ENCODE measurements around the gene MANF. TPM values are rescaled to one million over a fixed set of nuclear protein-coding genes. Genes with fewer than 3 reads are reported as not detected.

Gene MANF
- total RNA-seq, 4 donors from 2014 or later, result 9.8 to 28.4 (median 23.0) TPM

GRCh38 chr3:51373658-51374421, 11.3 kb upstream of the MANF start:
- TF ChIP-seq, protein P1, sequence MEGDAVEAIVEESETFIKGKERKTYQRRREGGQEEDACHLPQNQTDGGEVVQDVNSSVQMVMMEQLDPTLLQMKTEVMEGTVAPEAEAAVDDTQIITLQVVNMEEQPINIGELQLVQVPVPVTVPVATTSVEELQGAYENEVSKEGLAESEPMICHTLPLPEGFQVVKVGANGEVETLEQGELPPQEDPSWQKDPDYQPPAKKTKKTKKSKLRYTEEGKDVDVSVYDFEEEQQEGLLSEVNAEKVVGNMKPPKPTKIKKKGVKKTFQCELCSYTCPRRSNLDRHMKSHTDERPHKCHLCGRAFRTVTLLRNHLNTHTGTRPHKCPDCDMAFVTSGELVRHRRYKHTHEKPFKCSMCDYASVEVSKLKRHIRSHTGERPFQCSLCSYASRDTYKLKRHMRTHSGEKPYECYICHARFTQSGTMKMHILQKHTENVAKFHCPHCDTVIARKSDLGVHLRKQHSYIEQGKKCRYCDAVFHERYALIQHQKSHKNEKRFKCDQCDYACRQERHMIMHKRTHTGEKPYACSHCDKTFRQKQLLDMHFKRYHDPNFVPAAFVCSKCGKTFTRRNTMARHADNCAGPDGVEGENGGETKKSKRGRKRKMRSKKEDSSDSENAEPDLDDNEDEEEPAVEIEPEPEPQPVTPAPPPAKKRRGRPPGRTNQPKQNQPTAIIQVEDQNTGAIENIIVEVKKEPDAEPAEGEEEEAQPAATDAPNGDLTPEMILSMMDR (IDR thresholded peaks at IDR 0.05), result no peak
- Histone ChIP-seq H3K27me3 (no peaks in the 10 kb centered on the region), H3K36me3 (no peaks in the 10 kb centered on the region), H3K27ac (no peak overlapping the region), H3K4me3 (no peak overlapping the region), H3K4me1 (no peaks in the 10 kb centered on the region), H3K9me3 (no peaks in the 10 kb centered on the region)
- no peak for DNase-seq (ENCODE audit: low spot score in 2 of 2)
- 75 to 84% methylated on average over 5 of the region's 5 CpGs for WGBS, 2 donors

DNA sequence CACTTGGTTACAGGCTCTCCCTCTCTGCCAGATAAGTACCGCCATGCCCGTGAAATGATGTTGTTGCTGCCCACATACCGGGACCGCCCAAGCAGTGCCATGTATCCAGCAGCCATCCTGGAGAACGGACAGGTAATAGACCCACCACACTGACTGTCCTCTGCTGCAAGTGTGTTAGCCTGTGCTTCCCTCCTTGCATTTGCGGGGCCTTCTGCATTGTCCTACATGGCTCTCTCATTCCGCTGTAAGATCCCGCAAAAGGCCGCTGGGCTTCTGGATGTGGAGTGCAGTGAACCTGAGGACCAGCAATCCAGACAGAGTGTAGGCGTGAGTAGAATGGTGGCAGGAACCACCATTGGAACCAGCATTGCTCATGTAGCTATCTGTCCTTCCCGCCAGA, 10.6 kb upstream of the MANF start:
- no peaks in the 10 kb centered on the region for H3K36me3 ChIP-seq
- TF ChIP-seq, protein P1 (IDR thresholded peaks at IDR 0.05), result no peak
- TF ChIP-seq POLR2A (IDR thresholded peaks at IDR 0.05), result no peak
- no peak for TF ChIP-seq EP300 (IDR thresholded peaks at IDR 0.05)
- DNase-seq (ENCODE audit: low spot score in 2 of 2), result no peak
- no peaks in the 10 kb centered on the region for H3K27me3 ChIP-seq
- no peaks in the 10 kb centered on the region for H3K4me1 ChIP-seq
- WGBS, 2 donors, result 91 to 97% methylated on average over 11 of the region's 11 CpGs
- H3K4me3 ChIP-seq, result no peak overlapping the region
- H3K9me3 ChIP-seq, result no peaks in the 10 kb centered on the region
- no peak overlapping the region for H3K27ac ChIP-seq

DNA sequence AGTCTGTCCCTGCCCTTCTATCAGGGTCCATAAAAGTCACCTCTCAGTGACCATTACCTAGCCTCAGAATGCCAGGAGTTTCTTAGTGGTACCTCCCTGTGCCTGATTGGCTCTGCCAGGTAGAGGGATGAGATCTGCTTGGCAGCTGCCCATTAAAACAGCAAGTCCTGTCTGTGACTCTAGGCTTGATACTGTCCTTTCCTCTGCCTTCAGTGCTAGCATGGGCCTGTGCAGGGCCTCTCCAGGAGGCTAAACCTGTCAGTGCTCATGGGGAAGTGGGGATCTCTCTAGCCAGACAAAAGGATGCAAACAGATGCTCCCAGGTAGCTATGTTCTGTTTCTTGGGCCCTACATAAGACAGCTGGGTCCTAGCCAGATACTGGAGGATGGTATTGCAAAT, 10.0 kb upstream of the MANF start:
- no peak overlapping the region for H3K27ac ChIP-seq
- H3K4me3 ChIP-seq, result no peak overlapping the region
- no peak for DNase-seq (ENCODE audit: low spot score in 2 of 2)
- H3K36me3 ChIP-seq, result no peaks in the 10 kb centered on the region
- H3K9me3 ChIP-seq, result no peaks in the 10 kb centered on the region
- H3K4me1 ChIP-seq, result no peaks in the 10 kb centered on the region
- no peak for TF ChIP-seq EP300 (IDR thresholded peaks at IDR 0.05)
- H3K27me3 ChIP-seq, result no peaks in the 10 kb centered on the region

- Histone ChIP-seq H3K4me1 (no peaks in the 10 kb centered on the region), H3K27ac (no peak overlapping the region), H3K27me3 (no peaks in the 10 kb centered on the region), H3K4me3 (no peak overlapping the region), H3K36me3 (no peaks in the 10 kb centered on the region), H3K9me3 (no peaks in the 10 kb centered on the region)
- WGBS, 2 donors, result 76 to 83% methylated on average over 8 of the region's 8 CpGs
- no peak for DNase-seq (ENCODE audit: low spot score in 2 of 2)
- TF ChIP-seq, protein P1 (IDR thresholded peaks at IDR 0.05), result no peak
- no peak for TF ChIP-seq EP300 (IDR thresholded peaks at IDR 0.05)
- TF ChIP-seq POLR2A (IDR thresholded peaks at IDR 0.05), result no peak
Observed at GRCh38 chr3:51375571-51375970, 9.5 kb upstream of the MANF start.

- DNase-seq (ENCODE audit: low spot score in 2 of 2), result no peak
- TF ChIP-seq EP300 (IDR thresholded peaks at IDR 0.05) (no peak), POLR2A (IDR thresholded peaks at IDR 0.05) (no peak)
- TF ChIP-seq, protein P1 (IDR thresholded peaks at IDR 0.05), result no peak
- H3K36me3 ChIP-seq, result no peaks in the 10 kb centered on the region
- H3K27me3 ChIP-seq, result no peaks in the 10 kb centered on the region
- H3K9me3 ChIP-seq, result no peaks in the 10 kb centered on the region
- peaks cover 0 to 2% (median 0%) of the 10 kb centered on the region in 4 donors for H3K4me1 ChIP-seq
- 68 to 88% methylated on average over 5 of the region's 5 CpGs for WGBS, 2 donors
- H3K27ac ChIP-seq, result no peak overlapping the region
- H3K4me3 ChIP-seq, result no peak overlapping the region
Observed at GRCh38 chr3:51378065-51378464, 7.0 kb upstream of the MANF start.

Measured in tibial nerve (tissue), 4 donors.